CD4-positive, alpha-beta T cell (primary cell): Measurements from ENCODE around the gene CIDEB. TPM values are rescaled to one million over a fixed set of nuclear protein-coding genes. Genes with fewer than 3 reads are reported as not detected.

ENCODE experiments used
- ATAC-seq: fragments of 200-7000 bp; cut with Tn5 transposase; one replicate; pipeline ENCODE4 v1.10.0; 2022; ENCODE audit warnings: mild to moderate bottlenecking; ENCODE audit not compliant: poor library complexity
- CTCF ChIA-PET: fragments of 350-600 bp; sonication (Branson Sonifier 250); formaldehyde crosslinking; loops from one replicate; lab custom pipeline; 2021; ENCODE audit warnings: antibody characterized with exemption, inconsistent platforms; lab: Charles Lee
- POLR2A ChIA-PET: fragments of 350-600 bp; sonication (Branson Sonifier 250); formaldehyde crosslinking; loops from one replicate; lab custom pipeline; 2021; ENCODE audit warnings: antibody characterized with exemption, inconsistent platforms; lab: Charles Lee
- DNase-seq, 14 experiments: peaks; one replicate each; pipeline ENCODE4 v3.0.0-alpha.2; 2013 to 2020; ENCODE audit warnings: mixed read lengths in 2 of 14
- H3K27ac ChIP-seq, 2 donors: one replicate each; pipeline versions ENCODE4 v1.5.1 to v1.7.0; 2013; ENCODE audit warnings: low read length in 2 of 2, low read depth in 1 of 2, mild to moderate bottlenecking in 1 of 2
- H3K27me3 ChIP-seq, 2 experiments: 1 replicate in 1 of 2; 2 replicates in 1 of 2; pipeline versions ENCODE4 v1.6.1 to v1.7.0; 2013; ENCODE audit warnings: low read length in 2 of 2, control low read depth in 1 of 2, mild to moderate bottlenecking in 1 of 2, moderate library complexity in 1 of 2; ENCODE audit not compliant: insufficient read depth in 2 of 2, control insufficient read depth in 1 of 2
- H3K36me3 ChIP-seq: one replicate; pipeline ENCODE4 v1.6.1; 2013; ENCODE audit warnings: low read length, control low read depth; ENCODE audit not compliant: insufficient read depth
- H3K4me1 ChIP-seq: one replicate; pipeline ENCODE4 v1.6.1; 2013; ENCODE audit warnings: low read length, control low read depth; ENCODE audit not compliant: insufficient read depth
- H3K4me3 ChIP-seq: one replicate; pipeline ENCODE4 v1.5.1; 2013; ENCODE audit warnings: mild to moderate bottlenecking, low read length, moderate library complexity
- H3K9me3 ChIP-seq, 2 experiments: 1 replicate in 1 of 2; 2 replicates in 1 of 2; pipeline versions ENCODE4 v1.6.1 to v1.7.0; 2013; ENCODE audit warnings: low read length in 2 of 2, mild to moderate bottlenecking in 2 of 2, control low read depth in 1 of 2, moderate library complexity in 1 of 2; ENCODE audit not compliant: control insufficient read depth in 1 of 2, insufficient read depth in 1 of 2
- H3K27ac Mint-ChIP-seq: one replicate; pipeline ENCODE4 v1.8.0; 2020; ENCODE audit warnings: mixed read lengths
- H3K27me3 Mint-ChIP-seq: one replicate; pipeline ENCODE4 v1.8.0; 2021; ENCODE audit warnings: mixed read lengths
- H3K36me3 Mint-ChIP-seq: one replicate; pipeline ENCODE4 v1.8.0; 2021; ENCODE audit warnings: low read depth, mixed read lengths
- H3K4me1 Mint-ChIP-seq: one replicate; pipeline ENCODE4 v1.8.0; 2021; ENCODE audit warnings: low read depth, mixed read lengths
- H3K4me3 Mint-ChIP-seq: one replicate; pipeline ENCODE4 v1.8.0; 2020; ENCODE audit warnings: mild to moderate bottlenecking, mixed read lengths
- H3K9me3 Mint-ChIP-seq: one replicate; pipeline ENCODE4 v1.8.0; 2020; ENCODE audit warnings: mixed read lengths
- CTCF ChIP-seq: fragments of 200-600 bp; IDR thresholded peaks from one replicate; pipeline ENCODE4 v1.8.0; 2022; ENCODE audit warnings: antibody characterized with exemption, mild to moderate bottlenecking
- intact Hi-C, 2 experiments: fragments of 100-400 bp; cut with DNase I in 1 of 2; cut with micrococcal nuclease in 1 of 2; formaldehyde crosslinking; loops; one replicate each; pipeline versions ENCODE4 v1.15.1 to v1.9.0; 2023 to 2025; cut with DNase I, micrococcal nuclease
- total RNA-seq, 174 experiments: library from RNA in 2 of 174; stranded (reverse) in 2 of 174; gene quantifications; one replicate each; pipeline ENCODE4 v1.2.3 and lab custom pipeline; 2021 to 2026

The CIDEB gene
- total RNA-seq, 2 experiments from 2014 or later, result 7.4 to 9.2 TPM

GRCh38 chr14:24291446-24292117, 16.2 kb downstream of the CIDEB start:
- intact Hi-C loops, result loop anchor here in 1 of 2 experiments (10.0 kb wide), 1 partner anchor 317 kb away; no protein-coding TSS in a partner anchor
- Histone ChIP-seq H3K36me3 (peaks cover 57% of the 10 kb centered on the region), H3K27me3 (no peaks in the 10 kb centered on the region), H3K9me3 (no peaks in the 10 kb centered on the region), H3K4me3 (no peak overlapping the region), H3K27ac (no peak overlapping the region), H3K4me1 (peaks cover 9% of the 10 kb centered on the region)
- POLR2A ChIA-PET, result no interaction called here
- CTCF ChIA-PET, result interaction anchor here (1.0 kb wide), 1 partner anchor 21 kb away, joined by 3 read pairs; the partner anchor contains the start of gene RABGGTA
- Mint-ChIP-seq H3K9me3 (no peaks in the 10 kb centered on the region), H3K4me1 (peaks cover 9% of the 10 kb centered on the region), H3K27me3 (no peaks in the 10 kb centered on the region), H3K27ac (no peak overlapping the region), H3K4me3 (no peak overlapping the region), H3K36me3 (peaks cover 62% of the 10 kb centered on the region)
- no peak for TF ChIP-seq CTCF
- no peak for DNase-seq
- ATAC-seq, result no peak

- H3K4me3 Mint-ChIP-seq, result no peak overlapping the region
- H3K9me3 ChIP-seq, result no peaks in the 10 kb centered on the region
- H3K27me3 ChIP-seq, result no peaks in the 10 kb centered on the region
- H3K4me1 ChIP-seq, result peaks cover 5% of the 10 kb centered on the region
- no peaks in the 10 kb centered on the region for H3K27me3 Mint-ChIP-seq
- no peak for ATAC-seq
- H3K27ac Mint-ChIP-seq, result no peak overlapping the region
- no peak overlapping the region for H3K4me3 ChIP-seq
- ChIA-PET CTCF (interaction anchor here (1.0 kb wide), 1 partner anchor 17 kb away, joined by 3 read pairs; the partner anchor contains the start of gene CIDEB), POLR2A (interaction anchor here (1.3 kb wide), 1 partner anchor 48 kb away, joined by 7 read pairs; the partner anchor contains the start of gene TINF2)
- H3K9me3 Mint-ChIP-seq, result no peaks in the 10 kb centered on the region
- no peak overlapping the region for H3K27ac ChIP-seq
- intact Hi-C loops, result loop anchor here in 1 of 2 experiments (10.0 kb wide), 1 partner anchor 316 kb away; no protein-coding TSS in a partner anchor
- H3K4me1 Mint-ChIP-seq, result peaks cover 1% of the 10 kb centered on the region
- peaks cover 53% of the 10 kb centered on the region for H3K36me3 Mint-ChIP-seq
- H3K36me3 ChIP-seq, result peaks cover 49% of the 10 kb centered on the region
- no peak for TF ChIP-seq CTCF
- no peak for DNase-seq
Measured at GRCh38 chr14:24290746-24291145, 17.0 kb downstream of the CIDEB start.

GRCh38 chr14:24289649-24290280, 18.0 kb downstream of the CIDEB start:
- Histone ChIP-seq H3K36me3 (peaks cover 41% of the 10 kb centered on the region), H3K27ac (no peak overlapping the region), H3K27me3 (no peaks in the 10 kb centered on the region), H3K4me1 (peaks cover 5% of the 10 kb centered on the region), H3K9me3 (no peaks in the 10 kb centered on the region), H3K4me3 (no peak overlapping the region)
- Mint-ChIP-seq H3K9me3 (no peaks in the 10 kb centered on the region), H3K4me3 (no peak overlapping the region), H3K27ac (no peak overlapping the region), H3K4me1 (no peaks in the 10 kb centered on the region), H3K36me3 (peaks cover 46% of the 10 kb centered on the region), H3K27me3 (no peaks in the 10 kb centered on the region)
- DNase-seq (peak in 1 of 14 experiments; percentile 41), ATAC-seq (peak; percentile 39)
- intact Hi-C loops, result loop anchor here in 1 of 2 experiments (10.0 kb wide), 1 partner anchor 315 kb away; no protein-coding TSS in a partner anchor
- ChIA-PET POLR2A (interaction anchor here (1.3 kb wide), 1 partner anchor 47 kb away, joined by 7 read pairs; the partner anchor contains the start of gene TINF2), CTCF (interaction anchor here (0.6 to 1.0 kb wide), 2 partner anchors 18 to 44 kb away, joined by 3 read pairs; partner anchors contain the start of gene CIDEB)
- no peak for TF ChIP-seq CTCF
